GM12878 (cell line): Measurements from ENCODE around the gene ZCWPW2. TPM values are rescaled to one million over a fixed set of nuclear protein-coding genes. Genes with fewer than 3 reads are reported as not detected.

Experiments
- ATAC-seq: fragments of 200-7000 bp; cut with Tn5 transposase; 3 replicates; pipeline ENCODE4 v1.9.1; 2020; ENCODE audit warnings: mild to moderate bottlenecking, moderate library complexity
- BruUV-seq: library from RNA; stranded (reverse); fragments of 400-500 nt; replicated peaks from 2 replicates; lab custom pipeline; 2021; lab: Mats Ljungman, UMichigan
- CTCF ChIA-PET: fragments of 300-600 bp; sonication (Branson Sonifier 250); formaldehyde crosslinking; extraction: SDS; loops from one replicate; lab custom pipeline; 2021; ENCODE audit warnings: inconsistent platforms; lab: Yijun Ruan, JAX
- POLR2A ChIA-PET: fragments of 350-600 bp; formaldehyde crosslinking; extraction: SDS; loops from one replicate; lab custom pipeline; 2021; ENCODE audit warnings: inconsistent platforms; lab: Charles Lee
- RAD21 ChIA-PET: fragments of 300-600 bp; sonication (Branson Sonifier 250); formaldehyde crosslinking; loops from one replicate; lab custom pipeline; 2023; ENCODE audit warnings: antibody characterized with exemption; ENCODE audit not compliant: unreplicated experiment; lab: Charles Lee
- SMC1A ChIA-PET: fragments of 300-600 bp; sonication (Branson Sonifier 250); formaldehyde crosslinking; loops from one replicate; lab custom pipeline; 2023; ENCODE audit not compliant: unreplicated experiment, uncharacterized antibody; lab: Charles Lee
- DNase-seq: peaks from one replicate; pipeline ENCODE4 v3.0.0-alpha.2; 2011; ENCODE audit warnings: low read depth, low spot score
- FAIRE-seq: peaks from 3 replicates; lab custom pipeline; 2011; peaks lifted over from hg19 to GRCh38; lab: Jason Lieb, UNC
- H2AFZ ChIP-seq: 2 replicates; pipeline ENCODE4 v1.6.0; 2011; ENCODE audit warnings: low read depth, low read length, control low read depth; ENCODE audit not compliant: control insufficient read depth
- H3K27ac ChIP-seq: 2 replicates; pipeline ENCODE4 v1.5.1; 2011; ENCODE audit warnings: control low read depth; ENCODE audit not compliant: control insufficient read depth, insufficient read depth
- H3K27me3 ChIP-seq, 2 experiments: replicated peaks in 1 of 2; 2 replicates each; pipeline versions ENCODE4 v1.6.0 to v1.6.1; 2011; ENCODE audit warnings: low read length in 1 of 2; ENCODE audit not compliant: control insufficient read depth in 2 of 2, insufficient read depth in 2 of 2
- H3K36me3 ChIP-seq, 2 experiments: 2 replicates each; pipeline ENCODE4 v1.5.1; 2011; ENCODE audit warnings: low read length in 1 of 2; ENCODE audit not compliant: control insufficient read depth in 2 of 2, insufficient read depth in 2 of 2
- H3K4me1 ChIP-seq: 2 replicates; pipeline ENCODE4 v1.6.1; 2011; ENCODE audit warnings: mild to moderate bottlenecking, low read length, moderate library complexity, mixed read lengths; ENCODE audit not compliant: control insufficient read depth, insufficient read depth
- H3K4me2 ChIP-seq: 2 replicates; pipeline ENCODE4 v1.6.0; 2011; ENCODE audit warnings: control low read depth; ENCODE audit not compliant: control insufficient read depth, insufficient read depth
- H3K4me3 ChIP-seq: fragments of 200-600 bp; sonication (generic); 2 replicates; pipeline ENCODE4 v1.5.1; 2016
- H3K79me2 ChIP-seq: 2 replicates; pipeline ENCODE4 v1.6.0; 2011; ENCODE audit warnings: low read length; ENCODE audit not compliant: control insufficient read depth, insufficient read depth
- H3K9ac ChIP-seq: 2 replicates; pipeline ENCODE4 v1.8.0; 2011; ENCODE audit warnings: low read length, control low read depth, mixed read lengths; ENCODE audit not compliant: control insufficient read depth, insufficient read depth
- H3K9me3 ChIP-seq: replicated peaks from 3 replicates; pipeline ENCODE4 v1.5.1; 2011; ENCODE audit warnings: mild to moderate bottlenecking, low read length; ENCODE audit not compliant: control insufficient read depth, insufficient read depth
- H4K20me1 ChIP-seq: 2 replicates; pipeline ENCODE4 v1.6.0; 2011; ENCODE audit not compliant: control insufficient read depth, insufficient read depth
- ATF2 ChIP-seq: IDR thresholded peaks from 2 replicates; pipeline ENCODE4 v1.6.1; 2012; ENCODE audit warnings: low read length, inconsistent platforms
- BCL11A ChIP-seq: IDR thresholded peaks from 2 replicates; pipeline ENCODE4 v1.6.1; 2011; ENCODE audit warnings: low read depth, low read length
- CBFB ChIP-seq: IDR thresholded peaks from 2 replicates; pipeline ENCODE4 v1.6.1; 2016; ENCODE audit warnings: antibody characterized with exemption, low read depth
- CBX5 ChIP-seq: sonication (generic); IDR thresholded peaks from 2 replicates; pipeline ENCODE4 v1.6.1; 2016; ENCODE audit warnings: low read depth, moderate library complexity, mild to moderate bottlenecking, inconsistent platforms
- ELK1 ChIP-seq: IDR thresholded peaks from 2 replicates; pipeline ENCODE4 v1.6.1; 2012; ENCODE audit warnings: low read depth, low read length, improper control_type of control experiment
- MEF2A ChIP-seq: IDR thresholded peaks from 2 replicates; pipeline ENCODE4 v1.6.1; 2011; ENCODE audit warnings: low read depth, mild to moderate bottlenecking, low read length, moderate library complexity; ENCODE audit not compliant: insufficient read depth
- NKRF ChIP-seq: fragments of 450-650 bp; conservative IDR thresholded peaks from 2 replicates; pipeline ENCODE4 v1.6.1; 2017; ENCODE audit warnings: mild to moderate bottlenecking, moderate library complexity
- PAX8 ChIP-seq: fragments of 450-650 bp; IDR thresholded peaks from 2 replicates; pipeline ENCODE4 v1.6.1; 2017; ENCODE audit warnings: mild to moderate bottlenecking, moderate library complexity
- POLR2AphosphoS5 ChIP-seq: IDR thresholded peaks from 2 replicates; pipeline ENCODE4 v1.6.1; 2011; ENCODE audit warnings: mild to moderate bottlenecking, low read length, inconsistent platforms
- RAD21 ChIP-seq: IDR thresholded peaks from 2 replicates; pipeline ENCODE4 v1.6.1; 2011; ENCODE audit warnings: mild to moderate bottlenecking, low read depth, low read length, moderate library complexity; ENCODE audit not compliant: insufficient read depth
- RUNX3 ChIP-seq: IDR thresholded peaks from 2 replicates; pipeline ENCODE4 v1.6.1; 2012; ENCODE audit warnings: low read length, inconsistent platforms
- SIN3A ChIP-seq: IDR thresholded peaks from 2 replicates; pipeline ENCODE4 v1.6.1; 2012; ENCODE audit warnings: low read depth, low read length, improper control_type of control experiment
- SMAD5 ChIP-seq: IDR thresholded peaks from 2 replicates; pipeline ENCODE4 v1.6.1; 2016; ENCODE audit warnings: antibody characterized with exemption, low read depth
- SRF ChIP-seq, 2 experiments: IDR thresholded peaks; 2 replicates each; pipeline ENCODE4 v1.6.1; 2011; ENCODE audit warnings: low read depth in 2 of 2, low read length in 2 of 2, mild to moderate bottlenecking in 1 of 2, moderate library complexity in 1 of 2
- TARDBP ChIP-seq: IDR thresholded peaks from 2 replicates; pipeline ENCODE4 v1.6.1; 2016; ENCODE audit warnings: borderline replicate concordance
- TCF3 ChIP-seq: IDR thresholded peaks from 2 replicates; pipeline ENCODE4 v1.6.1; 2012; ENCODE audit warnings: low read depth, mild to moderate bottlenecking, low read length, borderline replicate concordance; ENCODE audit not compliant: insufficient read depth
- YBX1 ChIP-seq: fragments of 450-650 bp; IDR thresholded peaks from 2 replicates; pipeline ENCODE4 v1.6.1; 2016; ENCODE audit warnings: antibody characterized with exemption
- WGBS: methylation state at CpG from one replicate; pipeline ENCODE4 v1.1.6; 2016; ENCODE audit warnings: low lambda C conversion rate; ENCODE audit not compliant: insufficient replicate concordance, insufficient coverage; ENCODE audit errors: missing lambda C conversion rate; 5-methylcytosine and 5-hydroxymethylcytosine counted together
- in situ Hi-C: fragments of 300-500 bp; cut with MboI; formaldehyde crosslinking; loops from 9 replicates; pipeline ENCODE4 v1.14.3; 2018; ENCODE audit warnings: mixed read lengths
- intact Hi-C: fragments of 100-400 bp; cut with micrococcal nuclease; formaldehyde crosslinking; loops from one replicate; pipeline ENCODE4 v1.14.2; 2022; ENCODE audit not compliant: unreplicated experiment
- polyA plus RNA-seq, 11 experiments: library from polyadenylated mRNA; depleted of rRNA in 4 of 11; unstranded in 6 of 11; stranded (reverse) in 5 of 11; fragments of >200 nt; fragmentation: Nextera tagmentation in 4 of 11; fragmentation: Illumina TruSeq in 1 of 11; extraction: Ambion mirVana in 4 of 11; extraction: Trizol in 1 of 11; gene quantifications; 1 replicate in 1 of 11; 2 replicates in 10 of 11; pipeline versions ENCODE4 v1.2.1 to v1.2.3, GENCODE V29; 2011 to 2016; ENCODE audit warnings: inconsistent platforms in 2 of 11, missing spikeins in 2 of 11, low read depth in 1 of 11
- total RNA-seq, 4 experiments: library from RNA; depleted of rRNA in 3 of 4; stranded (reverse); fragments of >200 nt in 3 of 4; fragmentation: Illumina TruSeq in 1 of 4; extraction: Trizol in 1 of 4; gene quantifications; 2 replicates each; pipeline versions ENCODE4 v1.2.1 to v1.2.3, GENCODE V29; 2013 to 2021
- TF ChIP-seq, protein P1 (sequence below): fragments of 450-650 bp; IDR thresholded peaks from 2 replicates; pipeline ENCODE4 v1.6.1; 2016; ENCODE audit warnings: mild to moderate bottlenecking

Gene ZCWPW2
- total and polyA plus RNA-seq, 10 of the 15 experiments (the other 5 are each of a cell fraction or from before 2014, with no cell fraction given) = 0.09 to 0.38 (median 0.22) TPM; not detected in 3

- FAIRE-seq (no peak), DNase-seq (no peak), ATAC-seq (no peak)
- WGBS = 0% methylated on average over 1 of the region's 1 CpG
- H3K4me2 ChIP-seq = no peak overlapping the region
- no peaks in the 10 kb centered on the region for H3K4me1 ChIP-seq
- no peaks in the 10 kb centered on the region for H4K20me1 ChIP-seq
- H3K9ac ChIP-seq = no peak overlapping the region
- H3K79me2 ChIP-seq = no peaks in the 10 kb centered on the region
- BruUV-seq = no TSS peak
- intact Hi-C loops (no loop called here), in situ Hi-C loops (no loop called here)
- ChIA-PET SMC1A (no interaction called here), CTCF (no interaction called here), POLR2A (no interaction called here), RAD21 (no interaction called here)
- no peak overlapping the region for H3K27ac ChIP-seq
- H3K4me3 ChIP-seq = no peak overlapping the region
- H2AFZ ChIP-seq = no peak overlapping the region
- H3K36me3 ChIP-seq = no peaks in the 10 kb centered on the region
- no peaks in the 10 kb centered on the region for H3K9me3 ChIP-seq
- H3K27me3 ChIP-seq = no peaks in the 10 kb centered on the region
- no peak for TF ChIP-seq MEF2A
- TF ChIP-seq SIN3A = no peak
- TF ChIP-seq ELK1 = no peak
- no peak for TF ChIP-seq PAX8
- TF ChIP-seq POLR2AphosphoS5 = no peak
- TF ChIP-seq, protein P1, sequence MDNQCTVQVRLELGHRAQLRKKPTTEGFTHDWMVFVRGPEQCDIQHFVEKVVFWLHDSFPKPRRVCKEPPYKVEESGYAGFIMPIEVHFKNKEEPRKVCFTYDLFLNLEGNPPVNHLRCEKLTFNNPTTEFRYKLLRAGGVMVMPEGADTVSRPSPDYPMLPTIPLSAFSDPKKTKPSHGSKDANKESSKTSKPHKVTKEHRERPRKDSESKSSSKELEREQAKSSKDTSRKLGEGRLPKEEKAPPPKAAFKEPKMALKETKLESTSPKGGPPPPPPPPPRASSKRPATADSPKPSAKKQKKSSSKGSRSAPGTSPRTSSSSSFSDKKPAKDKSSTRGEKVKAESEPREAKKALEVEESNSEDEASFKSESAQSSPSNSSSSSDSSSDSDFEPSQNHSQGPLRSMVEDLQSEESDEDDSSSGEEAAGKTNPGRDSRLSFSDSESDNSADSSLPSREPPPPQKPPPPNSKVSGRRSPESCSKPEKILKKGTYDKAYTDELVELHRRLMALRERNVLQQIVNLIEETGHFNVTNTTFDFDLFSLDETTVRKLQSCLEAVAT = no peak
- TF ChIP-seq SRF (IDR thresholded peaks at IDR 0.05; ENCODE audit: low read depth in 2 of 2, low read length in 2 of 2) = no peak
- TF ChIP-seq SMAD5 = no peak
- TF ChIP-seq RAD21 = no peak
- TF ChIP-seq TCF3 = no peak
- TF ChIP-seq ATF2 = no peak
- no peak for TF ChIP-seq TARDBP
- TF ChIP-seq CBFB = no peak
- no peak for TF ChIP-seq CBX5
- no peak for TF ChIP-seq YBX1
- TF ChIP-seq NKRF = no peak
- no peak for TF ChIP-seq RUNX3
- TF ChIP-seq BCL11A = no peak
Observed at GRCh38 chr3:28544831-28545230, 196.3 kb downstream of the ZCWPW2 start.
